Skeletal muscle tissue (tissue), 4 donors: ENCODE results near the gene NAA11. TPM values are rescaled to one million over a fixed set of nuclear protein-coding genes. Genes with fewer than 3 reads are reported as not detected.

Experiments used
- H3K27ac ChIP-seq: one replicate; pipeline ENCODE4 v1.7.0; 2013; ENCODE audit warnings: mild to moderate bottlenecking, low read depth, low read length, inconsistent platforms
- H3K27me3 ChIP-seq, 3 donors: one replicate each; pipeline ENCODE4 v1.7.0; 2013; ENCODE audit warnings: low read length in 3 of 3; ENCODE audit not compliant: control insufficient read depth in 3 of 3, insufficient read depth in 3 of 3
- H3K36me3 ChIP-seq, 3 donors: one replicate each; pipeline ENCODE4 v1.7.0; 2013; ENCODE audit warnings: low read length in 3 of 3; ENCODE audit not compliant: control insufficient read depth in 3 of 3, insufficient read depth in 3 of 3
- H3K4me1 ChIP-seq, 3 donors: one replicate each; pipeline ENCODE4 v1.7.0; 2013; ENCODE audit warnings: low read length in 3 of 3, mild to moderate bottlenecking in 3 of 3; ENCODE audit not compliant: control insufficient read depth in 3 of 3, insufficient read depth in 3 of 3
- H3K4me3 ChIP-seq, 3 donors: one replicate each; pipeline ENCODE4 v1.7.0; 2013; ENCODE audit warnings: low read length in 3 of 3
- H3K9ac ChIP-seq, 3 donors: one replicate each; pipeline ENCODE4 v1.7.0; 2013; ENCODE audit warnings: low read length in 3 of 3, mild to moderate bottlenecking in 3 of 3, moderate library complexity in 2 of 3, low read depth in 1 of 3
- H3K9me3 ChIP-seq, 3 donors: one replicate each; pipeline ENCODE4 v1.7.0; 2013; ENCODE audit warnings: low read length in 3 of 3; ENCODE audit not compliant: control insufficient read depth in 3 of 3
- total RNA-seq: library from RNA; depleted of rRNA; stranded (reverse); fragments of >200 nt; gene quantifications from one replicate; pipeline ENCODE4 v1.2.3, GENCODE V29; 2014
- donor health status: Osteomylitis.

Gene NAA11
- total RNA-seq, 1 donor from 2014 or later = not detected

- H3K9me3 ChIP-seq = no peaks in the 10 kb centered on the region
- H3K27me3 ChIP-seq = no peaks in the 10 kb centered on the region
- H3K4me1 ChIP-seq = no peaks in the 10 kb centered on the region
- no peaks in the 10 kb centered on the region for H3K36me3 ChIP-seq
- no peak overlapping the region for H3K4me3 ChIP-seq
- no peak overlapping the region for H3K27ac ChIP-seq
- no peak overlapping the region for H3K9ac ChIP-seq
These were observed 10.0 kb downstream of the NAA11 start for GRCh38 chr4:79315891-79316290.

- no peaks in the 10 kb centered on the region for H3K36me3 ChIP-seq
- H3K9ac ChIP-seq = no peak overlapping the region
- no peaks in the 10 kb centered on the region for H3K4me1 ChIP-seq
- H3K27ac ChIP-seq = no peak overlapping the region
- H3K4me3 ChIP-seq = no peak overlapping the region
- no peaks in the 10 kb centered on the region for H3K9me3 ChIP-seq
- H3K27me3 ChIP-seq = no peaks in the 10 kb centered on the region
These were observed 14.6 kb downstream of the NAA11 start for GRCh38 chr4:79311279-79311678.

- Histone ChIP-seq H3K4me1 (no peaks in the 10 kb centered on the region), H3K9ac (no peak overlapping the region), H3K4me3 (no peak overlapping the region), H3K9me3 (no peaks in the 10 kb centered on the region), H3K27ac (no peak overlapping the region), H3K27me3 (no peaks in the 10 kb centered on the region), H3K36me3 (no peaks in the 10 kb centered on the region)
These were observed 16.9 kb downstream of the NAA11 start for GRCh38 chr4:79308971-79309370.

GRCh38 chr4:79308137-79308536, 17.7 kb downstream of the NAA11 start:
- Histone ChIP-seq H3K4me3 (no peak overlapping the region), H3K27me3 (no peaks in the 10 kb centered on the region), H3K36me3 (no peaks in the 10 kb centered on the region), H3K4me1 (no peaks in the 10 kb centered on the region), H3K9me3 (no peaks in the 10 kb centered on the region), H3K27ac (no peak overlapping the region), H3K9ac (no peak overlapping the region)

- no peaks in the 10 kb centered on the region for H3K4me1 ChIP-seq
- no peaks in the 10 kb centered on the region for H3K36me3 ChIP-seq
- no peak overlapping the region for H3K9ac ChIP-seq
- no peak overlapping the region for H3K27ac ChIP-seq
- no peaks in the 10 kb centered on the region for H3K27me3 ChIP-seq
- H3K4me3 ChIP-seq = no peak overlapping the region
- H3K9me3 ChIP-seq = no peaks in the 10 kb centered on the region
These were observed 19.1 kb downstream of the NAA11 start for GRCh38 chr4:79306795-79307194.

- no peaks in the 10 kb centered on the region for H3K27me3 ChIP-seq
- no peak overlapping the region for H3K4me3 ChIP-seq
- no peaks in the 10 kb centered on the region for H3K4me1 ChIP-seq
- H3K9ac ChIP-seq = no peak overlapping the region
- H3K9me3 ChIP-seq = no peaks in the 10 kb centered on the region
- H3K27ac ChIP-seq = no peak overlapping the region
- H3K36me3 ChIP-seq = no peaks in the 10 kb centered on the region
These were observed 25.6 kb downstream of the NAA11 start for GRCh38 chr4:79300280-79300679.

- Histone ChIP-seq H3K9ac (no peak overlapping the region), H3K4me1 (no peaks in the 10 kb centered on the region), H3K4me3 (no peak overlapping the region), H3K27me3 (no peaks in the 10 kb centered on the region), H3K36me3 (no peaks in the 10 kb centered on the region), H3K27ac (no peak overlapping the region), H3K9me3 (no peaks in the 10 kb centered on the region)
These were observed 27.4 kb downstream of the NAA11 start for GRCh38 chr4:79298484-79298883.

GRCh38 chr4:79298027-79298426, 27.8 kb downstream of the NAA11 start:
- no peaks in the 10 kb centered on the region for H3K9me3 ChIP-seq
- no peaks in the 10 kb centered on the region for H3K27me3 ChIP-seq
- H3K9ac ChIP-seq = no peak overlapping the region
- no peaks in the 10 kb centered on the region for H3K36me3 ChIP-seq
- no peaks in the 10 kb centered on the region for H3K4me1 ChIP-seq
- no peak overlapping the region for H3K27ac ChIP-seq
- no peak overlapping the region for H3K4me3 ChIP-seq

GRCh38 chr4:79297479-79297878, 28.4 kb downstream of the NAA11 start:
- Histone ChIP-seq H3K36me3 (no peaks in the 10 kb centered on the region), H3K4me1 (no peaks in the 10 kb centered on the region), H3K4me3 (no peak overlapping the region), H3K27me3 (no peaks in the 10 kb centered on the region), H3K9ac (no peak overlapping the region), H3K9me3 (no peaks in the 10 kb centered on the region), H3K27ac (no peak overlapping the region)

- no peaks in the 10 kb centered on the region for H3K36me3 ChIP-seq
- H3K4me1 ChIP-seq = no peaks in the 10 kb centered on the region
- H3K4me3 ChIP-seq = no peak overlapping the region
- no peak overlapping the region for H3K27ac ChIP-seq
- H3K9me3 ChIP-seq = no peaks in the 10 kb centered on the region
- H3K9ac ChIP-seq = no peak overlapping the region
- no peaks in the 10 kb centered on the region for H3K27me3 ChIP-seq
These were observed 29.0 kb downstream of the NAA11 start for GRCh38 chr4:79296768-79297428.
